ENCODE results near the gene C14orf132. TPM values are rescaled to one million over a fixed set of nuclear protein-coding genes. Genes with fewer than 3 reads are reported as not detected.
A peak's percentile ranks its signal among the peaks of the same experiment; 100 is the strongest.

C14orf132 gene
- total RNA-seq, 4 donors from 2014 or later = 28.3 to 78.3 (median 59.2) TPM

DNA sequence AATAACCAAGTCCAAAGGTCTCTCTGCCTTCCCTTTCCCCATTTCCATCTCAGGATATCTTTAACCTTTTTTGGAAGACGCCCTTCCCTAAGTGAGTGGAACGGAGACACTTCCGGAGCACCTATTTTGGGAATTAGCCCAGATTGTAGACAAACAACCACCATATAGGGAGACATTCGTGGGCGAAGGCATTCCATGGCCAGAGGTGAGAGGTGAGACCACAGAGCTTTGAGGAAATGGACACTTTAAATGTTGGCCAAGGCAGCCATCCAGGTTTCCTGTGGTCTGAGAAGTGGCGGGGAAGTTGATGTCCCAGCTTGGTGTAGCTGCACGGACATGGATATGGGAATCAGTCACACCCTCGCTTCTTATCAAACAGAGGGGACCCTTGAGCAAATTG is 96.1 kb downstream of the C14orf132 start:
- H3K27ac ChIP-seq (replicated peaks in 1 of 4) = peak overlapping the region in 2 of 4 donors; percentile 34 to 55
- peaks cover 0 to 18% (median 10%) of the 10 kb centered on the region in 4 donors for H3K9me3 ChIP-seq
- TF ChIP-seq POLR2AphosphoS5 (IDR thresholded peaks at IDR 0.05) (peak; percentile 29 to 34), POLR2A (IDR thresholded peaks at IDR 0.05; ENCODE audit: low read depth) (no peak), EP300 (IDR thresholded peaks at IDR 0.05) (no peak)
- TF ChIP-seq, protein P1, sequence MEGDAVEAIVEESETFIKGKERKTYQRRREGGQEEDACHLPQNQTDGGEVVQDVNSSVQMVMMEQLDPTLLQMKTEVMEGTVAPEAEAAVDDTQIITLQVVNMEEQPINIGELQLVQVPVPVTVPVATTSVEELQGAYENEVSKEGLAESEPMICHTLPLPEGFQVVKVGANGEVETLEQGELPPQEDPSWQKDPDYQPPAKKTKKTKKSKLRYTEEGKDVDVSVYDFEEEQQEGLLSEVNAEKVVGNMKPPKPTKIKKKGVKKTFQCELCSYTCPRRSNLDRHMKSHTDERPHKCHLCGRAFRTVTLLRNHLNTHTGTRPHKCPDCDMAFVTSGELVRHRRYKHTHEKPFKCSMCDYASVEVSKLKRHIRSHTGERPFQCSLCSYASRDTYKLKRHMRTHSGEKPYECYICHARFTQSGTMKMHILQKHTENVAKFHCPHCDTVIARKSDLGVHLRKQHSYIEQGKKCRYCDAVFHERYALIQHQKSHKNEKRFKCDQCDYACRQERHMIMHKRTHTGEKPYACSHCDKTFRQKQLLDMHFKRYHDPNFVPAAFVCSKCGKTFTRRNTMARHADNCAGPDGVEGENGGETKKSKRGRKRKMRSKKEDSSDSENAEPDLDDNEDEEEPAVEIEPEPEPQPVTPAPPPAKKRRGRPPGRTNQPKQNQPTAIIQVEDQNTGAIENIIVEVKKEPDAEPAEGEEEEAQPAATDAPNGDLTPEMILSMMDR (IDR thresholded peaks at IDR 0.05) = no peak

DNA sequence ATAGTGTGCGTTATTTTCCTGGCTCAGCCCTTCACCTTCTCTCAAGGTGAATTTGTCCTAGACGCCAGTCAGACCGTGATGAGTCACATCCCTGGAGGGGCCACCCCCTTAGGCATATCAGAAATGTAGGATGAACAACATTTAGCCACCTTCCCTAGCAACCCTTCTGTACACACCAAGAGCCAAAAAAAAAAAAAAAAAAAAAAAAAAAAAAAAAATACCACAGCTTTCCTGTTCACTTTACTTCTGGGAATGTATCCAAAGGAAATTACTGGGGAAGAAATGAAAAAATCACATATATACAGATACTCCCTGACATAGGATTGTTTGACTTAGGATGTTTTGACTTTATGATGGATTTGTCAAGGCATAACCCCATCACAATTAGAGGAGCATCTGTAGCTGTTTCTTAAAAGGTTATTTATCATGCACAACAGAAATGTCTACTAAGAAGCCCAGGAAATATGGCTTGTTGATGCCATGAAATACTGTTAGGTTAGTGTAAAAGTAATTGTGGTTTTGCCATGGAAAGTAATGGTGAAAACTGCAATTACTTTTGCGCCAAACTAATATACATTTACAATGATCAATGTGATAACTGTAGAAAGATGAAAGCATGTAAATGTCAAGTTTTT is 97.3 kb downstream of the C14orf132 start:
- no peak for TF ChIP-seq POLR2AphosphoS5 (IDR thresholded peaks at IDR 0.05)
- TF ChIP-seq, protein P1 (IDR thresholded peaks at IDR 0.05) = no peak
- no peak for TF ChIP-seq EP300 (IDR thresholded peaks at IDR 0.05)
- no peak for TF ChIP-seq POLR2A (IDR thresholded peaks at IDR 0.05; ENCODE audit: low read depth)
- Histone ChIP-seq H3K4me1 (peaks cover 0 to 15% (median 5%) of the 10 kb centered on the region in 4 donors), H3K9me3 (peaks cover 0 to 18% (median 10%) of the 10 kb centered on the region in 4 donors), H3K27me3 (no peaks in the 10 kb centered on the region), H3K36me3 (no peaks in the 10 kb centered on the region), H3K4me3 (no peak overlapping the region), H3K27ac (replicated peaks in 1 of 4) (peak overlapping the region in 1 of 4 donors; percentile 55)
- no peak for DNase-seq (ENCODE audit: extremely low spot score)
- intact Hi-C loops (cut with DNase I) = no loop called here
- 20% methylated on average over 4 of the region's 4 CpGs for WGBS

More for the DNA sequence above, 96.1 kb downstream of the C14orf132 start:
- intact Hi-C loops (cut with DNase I) = no loop called here
- no peak for DNase-seq (ENCODE audit: extremely low spot score)
- H3K4me1 ChIP-seq = peaks cover 0 to 15% (median 5%) of the 10 kb centered on the region in 4 donors
- no peak overlapping the region for H3K4me3 ChIP-seq
- H3K36me3 ChIP-seq = no peaks in the 10 kb centered on the region
- no peaks in the 10 kb centered on the region for H3K27me3 ChIP-seq
- 81% methylated on average over 8 of the region's 8 CpGs for WGBS

DNA sequence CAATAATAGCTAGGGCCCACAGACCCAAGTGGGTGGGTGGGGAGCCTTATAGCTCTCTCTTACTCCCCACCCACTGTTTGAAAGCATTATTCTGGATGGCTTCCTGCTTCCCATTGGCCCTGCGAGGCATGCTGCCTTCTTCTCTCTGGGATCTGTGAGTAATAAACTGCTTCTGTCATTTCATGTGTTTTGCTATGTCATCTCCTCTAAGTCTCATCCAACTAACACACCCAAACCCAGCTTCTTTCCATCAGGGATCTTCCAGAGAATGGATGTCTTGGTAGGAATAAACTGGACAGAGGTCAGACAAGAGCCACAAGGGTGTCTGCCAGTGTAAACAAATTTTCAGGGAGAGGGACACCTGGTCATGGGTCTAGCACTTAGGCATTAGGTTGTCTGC is 99.1 kb downstream of the C14orf132 start:
- intact Hi-C loops (cut with DNase I) = no loop called here
- no peak for DNase-seq (ENCODE audit: extremely low spot score)
- Histone ChIP-seq H3K27ac (replicated peaks in 1 of 4) (no peak overlapping the region), H3K4me1 (peaks cover 0 to 15% (median 5%) of the 10 kb centered on the region in 4 donors), H3K4me3 (no peak overlapping the region), H3K9me3 (peaks cover 0 to 18% (median 12%) of the 10 kb centered on the region in 4 donors), H3K36me3 (no peaks in the 10 kb centered on the region), H3K27me3 (no peaks in the 10 kb centered on the region)
- 92% methylated on average over 1 of the region's 1 CpG for WGBS
- TF ChIP-seq, protein P1 (IDR thresholded peaks at IDR 0.05) = no peak
- no peak for TF ChIP-seq POLR2AphosphoS5 (IDR thresholded peaks at IDR 0.05)
- no peak for TF ChIP-seq POLR2A (IDR thresholded peaks at IDR 0.05; ENCODE audit: low read depth)
- no peak for TF ChIP-seq EP300 (IDR thresholded peaks at IDR 0.05)

DNA sequence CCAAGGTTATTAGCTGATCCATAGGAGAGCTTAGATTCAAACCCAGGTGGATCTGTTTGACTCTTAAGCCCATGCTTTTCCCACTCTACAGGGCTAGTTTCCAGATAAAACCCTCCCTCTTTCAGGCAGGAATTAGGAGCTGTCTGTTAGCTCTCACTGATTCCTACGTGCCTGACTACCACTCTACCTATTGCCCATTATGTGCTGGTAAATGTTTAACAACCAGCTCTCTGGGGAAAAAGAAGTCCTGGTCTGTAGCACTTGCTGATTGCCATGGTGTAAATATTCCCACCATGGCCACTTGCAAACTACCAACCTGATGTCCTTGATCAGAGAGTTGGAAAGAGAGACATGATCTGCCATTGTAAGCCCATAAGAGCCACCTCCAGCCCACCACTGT is 100.0 kb downstream of the C14orf132 start:
- H3K36me3 ChIP-seq = no peaks in the 10 kb centered on the region
- peaks cover 0 to 15% (median 5%) of the 10 kb centered on the region in 4 donors for H3K4me1 ChIP-seq
- intact Hi-C loops (cut with DNase I) = no loop called here
- DNase-seq (ENCODE audit: extremely low spot score) = no peak
- no peak overlapping the region for H3K4me3 ChIP-seq
- peaks cover 0 to 18% (median 14%) of the 10 kb centered on the region in 4 donors for H3K9me3 ChIP-seq
- H3K27ac ChIP-seq (replicated peaks in 1 of 4) = no peak overlapping the region
- H3K27me3 ChIP-seq = no peaks in the 10 kb centered on the region
- WGBS = 100% methylated on average over 1 of the region's 1 CpG
- TF ChIP-seq, protein P1 (IDR thresholded peaks at IDR 0.05) = no peak
- no peak for TF ChIP-seq POLR2AphosphoS5 (IDR thresholded peaks at IDR 0.05)
- no peak for TF ChIP-seq EP300 (IDR thresholded peaks at IDR 0.05)
- TF ChIP-seq POLR2A (IDR thresholded peaks at IDR 0.05; ENCODE audit: low read depth) = no peak

All from esophagus muscularis mucosa (tissue), 4 donors.